Measurements from ENCODE around the gene AQP5. TPM values are rescaled to one million over a fixed set of nuclear protein-coding genes. Genes with fewer than 3 reads are reported as not detected.

Gene AQP5
- total and polyA plus RNA-seq, 2 donors (not counting 3 experiments of a cell fraction or from before 2014, with no cell fraction given): 0.95 to 2.3 TPM

GRCh38 chr12:49950273-49951251, 11.1 kb upstream of the AQP5 start, which contains the start of gene AQP2:
Gene AQP2 (plus strand): TSS chr12:49950737. CDS start chr12:49950831, 94 bp downstream.
- H3K79me2 ChIP-seq (ENCODE audit: control insufficient read depth, insufficient read depth, low read length): no peaks in the 10 kb centered on the region
- dilution Hi-C loops (cut with MboI; ENCODE audit: extremely low pct_ligation_motif_present, low sequenced_read_pairs) (loop anchor here (25.0 kb wide), 1 partner anchor 112 kb away; the partner anchor contains the start of gene ASIC1), intact Hi-C loops (cut with micrococcal nuclease) (no loop called here)
- H3K27me3 ChIP-seq (ENCODE audit: control insufficient read depth in 2 of 2, insufficient read depth in 2 of 2, low read length in 2 of 2): no peaks in the 10 kb centered on the region
- no peak within 1 kb of the TSS for H3K27ac ChIP-seq (ENCODE audit: insufficient read depth, low read depth, low read length)
- ChIA-PET CTCF (interaction anchor here (1.1 to 2.0 kb wide), 2 partner anchors 12 to 17 kb away, joined by 4 to 8 read pairs; partner anchors contain the start of gene AQP5), POLR2A (no interaction called here)
- no peak for TF ChIP-seq POLR2A (IDR thresholded peaks at IDR 0.05; ENCODE audit: low read depth, low read length)
- no peak for TF ChIP-seq CTCF (IDR thresholded peaks at IDR 0.05; ENCODE audit: extremely low read depth in 1 of 2, insufficient read depth in 1 of 2, low read depth in 1 of 2, low read length in 2 of 2)
- no peak for TF ChIP-seq MYC (IDR thresholded peaks at IDR 0.05; ENCODE audit: low read depth, low read length)
- no peak for TF ChIP-seq EZH2 (IDR thresholded peaks at IDR 0.05; ENCODE audit: borderline replicate concordance, low read depth, low read length, severe bottlenecking)
- TF ChIP-seq, protein P1, sequence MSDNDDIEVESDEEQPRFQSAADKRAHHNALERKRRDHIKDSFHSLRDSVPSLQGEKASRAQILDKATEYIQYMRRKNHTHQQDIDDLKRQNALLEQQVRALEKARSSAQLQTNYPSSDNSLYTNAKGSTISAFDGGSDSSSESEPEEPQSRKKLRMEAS (IDR thresholded peaks at IDR 0.05; ENCODE audit: insufficient read depth, insufficient read length): no peak
- no peak for TF ChIP-seq JUN (IDR thresholded peaks at IDR 0.05; ENCODE audit: borderline replicate concordance, insufficient read depth, insufficient read length, low read depth)
- TF ChIP-seq POLR2AphosphoS5 (IDR thresholded peaks at IDR 0.05; ENCODE audit: insufficient read depth, low read depth, low read length): no peak
- TF ChIP-seq FOS (IDR thresholded peaks at IDR 0.05; ENCODE audit: borderline replicate concordance, insufficient read depth, low read length): no peak
- TF ChIP-seq GATA2 (IDR thresholded peaks at IDR 0.05; ENCODE audit: insufficient read depth, insufficient read length, low read depth, low read length): no peak
- H3K4me1 ChIP-seq (ENCODE audit: control insufficient read depth, extremely low read depth, insufficient read depth, low read length): peaks cover 6% of the 10 kb centered on the region
- no peaks in the 10 kb centered on the region for H3K9me3 ChIP-seq (replicated peaks; ENCODE audit: control insufficient read depth, insufficient read depth, low read length)
- no peak within 1 kb of the TSS for H2AFZ ChIP-seq (ENCODE audit: low read depth, low read length)
- no peaks in the 10 kb centered on the region for H3K9me1 ChIP-seq (replicated peaks; ENCODE audit: control insufficient read depth, extremely low read depth, insufficient read depth, low read length)
- no TSS peak for BruUV-seq (replicated peaks)
- FAIRE-seq: no peak
- H3K9ac ChIP-seq (replicated peaks; ENCODE audit: extremely low read depth, insufficient read depth, low read length): no peak within 1 kb of the TSS
- H4K20me1 ChIP-seq (replicated peaks; ENCODE audit: control insufficient read depth, extremely low read depth, insufficient read depth, low read length): no peaks in the 10 kb centered on the region
- DNase-seq (ENCODE audit: low read depth, low spot score): no peak
- H3K4me3 ChIP-seq (replicated peaks in 1 of 3; ENCODE audit: insufficient read depth in 1 of 3, low read depth in 1 of 3, low read length in 3 of 3): no peak within 1 kb of the TSS
- no peaks in the 10 kb centered on the region for H3K36me3 ChIP-seq (ENCODE audit: control insufficient read depth in 2 of 2, extremely low read depth in 1 of 2, insufficient read depth in 2 of 2, low read length in 2 of 2)
- no peak within 1 kb of the TSS for H3K4me2 ChIP-seq (ENCODE audit: insufficient read depth, low read length)

Data from endothelial cell of umbilical vein (primary cell).